MM.1S (cell line): Measurements from ENCODE around the gene CPSF3.

Source experiments
- DNase-seq: peaks from one replicate; pipeline ENCODE4 v3.0.0-alpha.2; 2015
- H2AFZ ChIP-seq: fragments of 300-600 bp; sonication (generic); 2 replicates; pipeline ENCODE4 v1.6.0; 2016; ENCODE audit warnings: antibody characterized with exemption, low read length
- H3F3A ChIP-seq: fragments of 300-600 bp; sonication (generic); 2 replicates; pipeline ENCODE4 v1.6.1; 2016; ENCODE audit warnings: mild to moderate bottlenecking, antibody characterized with exemption, low read length, moderate library complexity, mixed read lengths; ENCODE audit not compliant: insufficient read depth
- H3K27ac ChIP-seq: fragments of 300-600 bp; sonication (generic); 2 replicates; pipeline ENCODE4 v1.5.1; 2016; ENCODE audit warnings: mild to moderate bottlenecking, low read length
- H3K27me3 ChIP-seq: fragments of 300-600 bp; sonication (generic); replicated peaks from 2 replicates; pipeline ENCODE4 v1.6.0; 2016; ENCODE audit warnings: low read length; ENCODE audit not compliant: insufficient read depth
- H3K36me3 ChIP-seq: fragments of 300-600 bp; sonication (generic); replicated peaks from 2 replicates; pipeline ENCODE4 v1.6.1; 2016; ENCODE audit warnings: mild to moderate bottlenecking, low read length, mixed read lengths; ENCODE audit not compliant: insufficient read depth
- H3K4me1 ChIP-seq: fragments of 300-600 bp; sonication (generic); 2 replicates; pipeline ENCODE4 v1.6.1; 2016; ENCODE audit warnings: low read length, mixed read lengths
- H3K4me2 ChIP-seq: fragments of 300-600 bp; sonication (generic); 2 replicates; pipeline ENCODE4 v1.6.0; 2016; ENCODE audit warnings: low read depth, low read length
- H3K4me3 ChIP-seq: fragments of 300-600 bp; sonication (generic); 2 replicates; pipeline ENCODE4 v1.5.1; 2016; ENCODE audit warnings: low read length, mixed read lengths
- H3K79me2 ChIP-seq: fragments of 300-600 bp; sonication (generic); 2 replicates; pipeline ENCODE4 v1.6.1; 2016; ENCODE audit warnings: mixed run types, low read length, mixed read lengths
- H3K9ac ChIP-seq: fragments of 300-600 bp; sonication (generic); 2 replicates; pipeline ENCODE4 v1.6.1; 2016; ENCODE audit warnings: low read length, mixed read lengths
- H3K9me2 ChIP-seq: fragments of 300-600 bp; sonication (generic); replicated peaks from 2 replicates; pipeline ENCODE4 v1.6.1; 2016; ENCODE audit warnings: mild to moderate bottlenecking, low read length, mixed read lengths; ENCODE audit not compliant: insufficient read depth
- H3K9me3 ChIP-seq: fragments of 300-600 bp; sonication (generic); replicated peaks from 2 replicates; pipeline ENCODE4 v1.6.1; 2016; ENCODE audit warnings: mild to moderate bottlenecking, low read length, mixed read lengths; ENCODE audit not compliant: insufficient read depth
- H4K20me1 ChIP-seq: fragments of 300-600 bp; sonication (generic); 2 replicates; pipeline ENCODE4 v1.6.1; 2016; ENCODE audit warnings: mild to moderate bottlenecking, low read length, moderate library complexity, mixed read lengths; ENCODE audit not compliant: insufficient read depth
- EZH2 ChIP-seq: fragments of 300-600 bp; sonication (generic); optimal IDR thresholded peaks from 2 replicates; pipeline ENCODE3; 2017; ENCODE audit warnings: low read depth, mild to moderate bottlenecking, antibody characterized with exemption, low read length, mixed read lengths
- EZH2phosphoT487 ChIP-seq: fragments of 300-600 bp; sonication (generic); IDR thresholded peaks from 2 replicates; pipeline ENCODE4 v1.6.1; 2018; ENCODE audit warnings: antibody characterized with exemption, low read length
- TF ChIP-seq, protein P1 (sequence below): fragments of 300-600 bp; sonication (generic); IDR thresholded peaks from 2 replicates; pipeline ENCODE4 v1.5.1; 2016; ENCODE audit warnings: antibody characterized with exemption, low read length, mixed read lengths

The CPSF3 gene

DNA sequence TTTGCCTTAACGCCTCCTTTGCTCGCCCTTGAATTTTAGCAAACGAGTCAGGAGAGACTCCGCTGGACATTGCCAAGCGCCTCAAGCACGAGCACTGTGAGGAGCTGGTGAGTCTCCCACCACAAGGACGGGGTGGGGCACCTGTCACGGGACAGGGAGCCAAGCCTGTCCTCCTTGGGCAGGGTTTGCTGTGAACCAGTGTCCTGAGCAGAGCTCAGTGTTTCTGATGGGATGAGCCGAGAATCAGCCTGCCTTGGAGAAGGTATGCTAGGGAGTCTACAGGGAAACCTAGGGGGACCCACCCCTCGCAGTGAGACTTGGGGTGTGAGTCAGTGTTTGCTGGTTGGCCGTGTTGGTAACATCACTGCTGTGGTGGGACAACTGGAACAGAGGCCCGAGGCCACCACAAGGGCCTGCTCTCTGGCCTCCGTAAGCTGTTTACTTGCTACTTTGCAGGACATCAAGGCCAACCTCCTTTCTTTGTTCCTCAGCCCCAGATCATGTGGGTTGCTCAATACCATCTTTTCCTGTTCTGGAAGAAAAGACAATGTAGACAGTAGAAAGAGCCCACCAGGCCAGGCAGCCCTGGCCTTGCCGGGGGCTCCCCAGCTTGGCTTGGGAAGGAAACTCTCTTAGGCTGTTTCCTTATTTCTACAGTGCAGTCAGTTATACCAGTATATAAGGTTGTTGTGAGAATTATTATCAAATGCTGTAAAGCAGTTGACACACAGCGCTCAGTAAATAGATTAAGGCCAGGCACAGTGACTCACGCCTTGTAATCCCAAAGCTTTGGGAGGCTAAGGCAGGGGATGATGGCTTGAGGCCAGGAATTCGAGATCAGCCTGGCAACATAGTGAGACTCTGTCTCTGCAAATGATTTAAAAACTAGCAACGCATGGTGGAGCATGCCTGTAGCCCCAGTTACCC lies 42.5 kb upstream of the CPSF3 start:
- no peak overlapping the region for H3K4me2 ChIP-seq

GRCh38 chr2:9382604-9383235 lies 40.7 kb upstream of the CPSF3 start:
- Histone ChIP-seq H3K36me3 (no peaks in the 10 kb centered on the region; the same call in 1 of the 2 replicates), H3K4me3 (no peak overlapping the region), H3K4me2 (no peak overlapping the region), H4K20me1 (no peaks in the 10 kb centered on the region), H3K9ac (no peak overlapping the region), H3K27me3 (no peaks in the 10 kb centered on the region), H3K4me1 (no peaks in the 10 kb centered on the region), H3F3A (no peaks in the 10 kb centered on the region), H3K9me3 (no peaks in the 10 kb centered on the region), H3K27ac (no peak overlapping the region), H3K79me2 (no peaks in the 10 kb centered on the region), H2AFZ (no peak overlapping the region), H3K9me2 (no peaks in the 10 kb centered on the region)
- TF ChIP-seq EZH2: no peak
- no peak for DNase-seq

More for the DNA sequence above, 42.5 kb upstream of the CPSF3 start:
- no peak overlapping the region for H3K9ac ChIP-seq
- no peaks in the 10 kb centered on the region for H3K9me2 ChIP-seq
- no peaks in the 10 kb centered on the region for H4K20me1 ChIP-seq
- H3K4me1 ChIP-seq: no peaks in the 10 kb centered on the region
- H3K27ac ChIP-seq: no peak overlapping the region
- no peak overlapping the region for H3K4me3 ChIP-seq
- H3F3A ChIP-seq: no peaks in the 10 kb centered on the region
- H3K36me3 ChIP-seq: no peaks in the 10 kb centered on the region; the same call in 1 of the 2 replicates
- H3K9me3 ChIP-seq: no peaks in the 10 kb centered on the region
- no peaks in the 10 kb centered on the region for H3K27me3 ChIP-seq
- H2AFZ ChIP-seq: no peak overlapping the region
- no peak for DNase-seq
- TF ChIP-seq, protein P1, sequence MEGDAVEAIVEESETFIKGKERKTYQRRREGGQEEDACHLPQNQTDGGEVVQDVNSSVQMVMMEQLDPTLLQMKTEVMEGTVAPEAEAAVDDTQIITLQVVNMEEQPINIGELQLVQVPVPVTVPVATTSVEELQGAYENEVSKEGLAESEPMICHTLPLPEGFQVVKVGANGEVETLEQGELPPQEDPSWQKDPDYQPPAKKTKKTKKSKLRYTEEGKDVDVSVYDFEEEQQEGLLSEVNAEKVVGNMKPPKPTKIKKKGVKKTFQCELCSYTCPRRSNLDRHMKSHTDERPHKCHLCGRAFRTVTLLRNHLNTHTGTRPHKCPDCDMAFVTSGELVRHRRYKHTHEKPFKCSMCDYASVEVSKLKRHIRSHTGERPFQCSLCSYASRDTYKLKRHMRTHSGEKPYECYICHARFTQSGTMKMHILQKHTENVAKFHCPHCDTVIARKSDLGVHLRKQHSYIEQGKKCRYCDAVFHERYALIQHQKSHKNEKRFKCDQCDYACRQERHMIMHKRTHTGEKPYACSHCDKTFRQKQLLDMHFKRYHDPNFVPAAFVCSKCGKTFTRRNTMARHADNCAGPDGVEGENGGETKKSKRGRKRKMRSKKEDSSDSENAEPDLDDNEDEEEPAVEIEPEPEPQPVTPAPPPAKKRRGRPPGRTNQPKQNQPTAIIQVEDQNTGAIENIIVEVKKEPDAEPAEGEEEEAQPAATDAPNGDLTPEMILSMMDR: no peak
- TF ChIP-seq EZH2phosphoT487 (no peak), EZH2 (no peak)
- H3K79me2 ChIP-seq: no peaks in the 10 kb centered on the region

GRCh38 chr2:9384521-9384920 lies 38.9 kb upstream of the CPSF3 start:
- H3K4me3 ChIP-seq: no peak overlapping the region
- H3K9ac ChIP-seq: no peak overlapping the region
- H4K20me1 ChIP-seq: no peaks in the 10 kb centered on the region
- no peak for DNase-seq
- H3K27ac ChIP-seq: no peak overlapping the region
- no peaks in the 10 kb centered on the region for H3K9me3 ChIP-seq
- no peak overlapping the region for H3K4me2 ChIP-seq
- no peaks in the 10 kb centered on the region for H3K9me2 ChIP-seq
- no peaks in the 10 kb centered on the region for H3K27me3 ChIP-seq
- no peaks in the 10 kb centered on the region for H3K79me2 ChIP-seq
- no peak overlapping the region for H2AFZ ChIP-seq
- TF ChIP-seq EZH2: no peak
- TF ChIP-seq, protein P1: no peak
- no peak for TF ChIP-seq EZH2phosphoT487
- H3F3A ChIP-seq: no peaks in the 10 kb centered on the region
- H3K4me1 ChIP-seq: no peaks in the 10 kb centered on the region
- no peaks in the 10 kb centered on the region; the same call in 1 of the 2 replicates for H3K36me3 ChIP-seq
